ENCODE data around the gene THUMPD1.
"Not testable (repeated sequence)": the region's sequence is repeated elsewhere in the genome, so short reads cannot be mapped to it uniquely, and the experiment has no call there.

THUMPD1 gene

GRCh38 chr16:20727181-20727580, 14.4 kb downstream of the THUMPD1 start:
- no peak for DNase-seq (ENCODE audit: low read depth)
- TF ChIP-seq, protein P1, sequence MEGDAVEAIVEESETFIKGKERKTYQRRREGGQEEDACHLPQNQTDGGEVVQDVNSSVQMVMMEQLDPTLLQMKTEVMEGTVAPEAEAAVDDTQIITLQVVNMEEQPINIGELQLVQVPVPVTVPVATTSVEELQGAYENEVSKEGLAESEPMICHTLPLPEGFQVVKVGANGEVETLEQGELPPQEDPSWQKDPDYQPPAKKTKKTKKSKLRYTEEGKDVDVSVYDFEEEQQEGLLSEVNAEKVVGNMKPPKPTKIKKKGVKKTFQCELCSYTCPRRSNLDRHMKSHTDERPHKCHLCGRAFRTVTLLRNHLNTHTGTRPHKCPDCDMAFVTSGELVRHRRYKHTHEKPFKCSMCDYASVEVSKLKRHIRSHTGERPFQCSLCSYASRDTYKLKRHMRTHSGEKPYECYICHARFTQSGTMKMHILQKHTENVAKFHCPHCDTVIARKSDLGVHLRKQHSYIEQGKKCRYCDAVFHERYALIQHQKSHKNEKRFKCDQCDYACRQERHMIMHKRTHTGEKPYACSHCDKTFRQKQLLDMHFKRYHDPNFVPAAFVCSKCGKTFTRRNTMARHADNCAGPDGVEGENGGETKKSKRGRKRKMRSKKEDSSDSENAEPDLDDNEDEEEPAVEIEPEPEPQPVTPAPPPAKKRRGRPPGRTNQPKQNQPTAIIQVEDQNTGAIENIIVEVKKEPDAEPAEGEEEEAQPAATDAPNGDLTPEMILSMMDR (conservative IDR thresholded peaks at IDR 0.05; ENCODE audit: low read depth, low read length), result no peak
- no peak overlapping the region for H3K4me3 ChIP-seq (ENCODE audit: low read depth, low read length)

GRCh38 chr16:20726661-20727060, 15.0 kb downstream of the THUMPD1 start:
- TF ChIP-seq, protein P1 (conservative IDR thresholded peaks at IDR 0.05; ENCODE audit: low read depth, low read length), result no peak
- H3K4me3 ChIP-seq (ENCODE audit: low read depth, low read length), result no peak overlapping the region
- DNase-seq (ENCODE audit: low read depth), result no peak

DNA sequence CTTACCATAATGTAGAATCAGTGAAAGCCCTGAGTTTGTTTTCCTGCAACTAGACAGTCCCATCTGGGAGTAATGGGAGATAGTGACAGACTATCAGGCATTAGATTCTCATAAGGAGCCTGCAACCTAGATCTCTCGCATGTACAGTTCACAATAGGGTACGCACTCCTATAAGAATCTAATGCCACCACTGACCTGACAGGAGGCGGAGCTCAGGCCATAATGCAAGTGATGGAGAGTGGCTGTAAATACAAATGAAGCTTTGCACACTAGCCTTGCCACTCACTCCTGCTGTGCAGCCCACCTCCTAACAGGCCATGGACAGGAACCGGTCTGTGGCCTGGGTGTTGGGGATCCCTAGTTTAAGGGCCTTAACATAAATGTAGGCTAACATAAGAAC, 21.4 kb downstream of the THUMPD1 start:
- TF ChIP-seq, protein P1 (conservative IDR thresholded peaks at IDR 0.05; ENCODE audit: low read depth, low read length), result no peak
- H3K4me3 ChIP-seq (ENCODE audit: low read depth, low read length), result no peak overlapping the region

GRCh38 chr16:20717718-20718117, 23.9 kb downstream of the THUMPD1 start:
- H3K4me3 ChIP-seq (ENCODE audit: low read depth, low read length), result not testable (repeated sequence)

More for the DNA sequence above, 21.4 kb downstream of the THUMPD1 start:
- DNase-seq (ENCODE audit: low read depth), result no peak

DNA sequence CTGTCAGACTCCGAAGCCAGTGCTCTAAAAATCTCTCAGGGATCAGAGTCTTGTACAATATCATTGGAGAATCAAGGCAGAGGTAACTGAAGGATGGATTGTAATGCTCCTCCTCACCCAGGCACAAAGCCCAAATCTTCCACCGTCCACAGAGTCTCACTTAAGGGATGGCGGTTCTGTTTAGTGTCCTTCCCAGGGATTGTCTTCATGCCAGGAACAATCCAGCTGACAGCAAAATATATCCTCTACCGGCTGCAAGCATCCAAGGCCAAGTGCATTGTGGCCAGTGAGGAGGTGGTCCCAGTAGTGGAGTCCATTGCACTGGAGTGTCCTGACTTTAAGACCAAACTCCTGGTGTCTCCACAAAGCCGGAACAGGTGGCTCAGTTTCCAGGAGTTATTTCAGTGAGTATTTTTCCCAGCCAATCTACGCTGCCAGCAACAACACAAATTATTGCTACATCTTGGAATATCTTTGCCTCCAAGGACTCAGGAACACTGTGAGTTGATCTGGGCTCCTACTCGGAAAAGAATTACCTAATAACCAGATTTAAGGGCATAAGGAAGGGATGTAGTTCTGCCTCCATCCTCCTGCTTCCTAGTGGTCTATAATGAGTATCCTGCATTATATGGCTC, 30.2 kb downstream of the THUMPD1 start:
- H3K4me3 ChIP-seq (ENCODE audit: low read depth, low read length), result no peak overlapping the region
- TF ChIP-seq, protein P1 (conservative IDR thresholded peaks at IDR 0.05; ENCODE audit: low read depth, low read length), result no peak
- no peak for DNase-seq (ENCODE audit: low read depth)

More at GRCh38 chr16:20717718-20718117, 23.9 kb downstream of the THUMPD1 start:
- DNase-seq (ENCODE audit: low read depth), result not testable (repeated sequence)

DNA sequence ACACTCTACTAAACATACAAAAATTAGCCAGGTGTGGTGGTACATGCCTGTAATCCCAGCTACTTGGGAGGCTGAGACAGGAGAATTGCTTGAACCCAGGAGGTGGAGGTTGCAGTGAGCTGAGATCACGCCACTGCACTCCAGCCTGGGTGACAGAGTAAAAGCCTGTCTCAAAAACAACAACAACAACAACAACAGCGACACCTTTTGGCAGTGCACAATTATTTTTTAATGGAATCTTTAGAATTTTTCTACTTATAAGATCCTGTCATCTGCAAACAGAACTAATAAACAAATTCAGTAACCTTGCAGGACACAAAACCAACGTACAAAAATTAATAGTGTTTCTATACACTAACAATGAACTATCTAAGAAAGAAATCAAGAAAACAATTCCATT, 33.5 kb downstream of the THUMPD1 start:
- not testable (repeated sequence) for H3K4me3 ChIP-seq (ENCODE audit: low read depth, low read length)
- peak; percentile 2 for DNase-seq (ENCODE audit: low read depth)

GRCh38 chr16:20707461-20707860, 34.2 kb downstream of the THUMPD1 start:
- DNase-seq (ENCODE audit: low read depth), result no peak
- H3K4me3 ChIP-seq (ENCODE audit: low read depth, low read length), result no peak overlapping the region
- TF ChIP-seq, protein P1 (conservative IDR thresholded peaks at IDR 0.05; ENCODE audit: low read depth, low read length), result no peak

DNA sequence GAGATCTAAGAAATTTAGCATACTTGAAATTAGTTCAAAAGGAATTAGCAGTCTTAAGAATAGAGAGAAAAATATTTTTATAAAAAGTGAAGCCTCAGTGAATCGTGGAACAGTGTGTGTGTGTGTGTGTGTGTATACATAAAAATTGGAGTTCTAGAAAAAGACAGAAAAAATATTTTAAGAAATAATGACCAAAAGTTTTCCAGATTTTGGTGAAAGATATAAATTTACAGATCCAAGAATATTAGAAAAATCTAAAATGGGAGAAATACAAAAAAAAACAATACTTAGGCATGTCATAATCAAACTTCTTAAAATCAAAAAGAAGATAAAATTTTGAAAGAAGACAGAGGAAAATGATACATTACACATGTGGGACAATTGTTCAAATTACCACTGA, 35.6 kb downstream of the THUMPD1 start:
- not testable (repeated sequence) for H3K4me3 ChIP-seq (ENCODE audit: low read depth, low read length); DNase-seq (ENCODE audit: low read depth)

DNA sequence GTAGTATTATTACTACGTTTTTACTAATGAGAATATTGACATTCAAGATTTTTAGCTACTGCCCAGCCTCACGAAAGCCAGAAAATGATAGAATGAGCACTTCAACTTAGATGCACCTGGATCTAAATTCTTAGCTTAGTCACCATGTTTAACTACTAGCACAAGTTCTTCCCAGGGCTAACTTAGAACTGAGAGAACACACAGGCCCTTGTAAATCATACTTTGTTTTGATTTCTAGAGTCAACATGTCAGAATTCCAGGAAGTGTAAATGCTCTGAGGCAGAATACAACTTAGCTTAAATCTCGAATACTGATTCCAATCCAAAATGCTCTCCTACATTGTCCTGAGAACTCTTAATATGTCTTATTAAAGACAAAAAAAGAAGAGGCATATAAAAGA, 37.3 kb downstream of the THUMPD1 start:
- DNase-seq (ENCODE audit: low read depth), result no peak
- H3K4me3 ChIP-seq (ENCODE audit: low read depth, low read length), result no peak overlapping the region
- TF ChIP-seq, protein P1 (conservative IDR thresholded peaks at IDR 0.05; ENCODE audit: low read depth, low read length), result no peak

DNA sequence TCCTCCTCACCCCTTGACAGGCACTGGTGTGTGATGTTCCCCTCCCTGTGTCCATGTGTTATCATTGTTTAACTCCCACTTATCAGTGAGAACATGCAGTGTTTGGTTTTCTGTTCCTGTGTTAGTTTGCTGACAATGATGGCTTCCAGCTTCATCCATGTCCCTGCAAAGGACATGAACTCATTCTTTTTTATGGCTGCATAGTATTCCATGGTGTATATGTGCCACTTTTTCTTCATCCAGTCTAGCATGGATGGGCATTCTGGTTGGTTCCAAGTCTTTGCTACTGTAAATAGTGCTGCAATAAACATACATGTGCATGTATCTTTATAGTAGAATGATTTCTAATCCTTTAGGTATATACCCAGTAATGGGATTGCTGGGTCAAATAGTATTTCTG, 39.9 kb downstream of the THUMPD1 start:
- H3K4me3 ChIP-seq (ENCODE audit: low read depth, low read length); DNase-seq (ENCODE audit: low read depth): not testable (repeated sequence)

All from choroid plexus epithelial cell (primary cell).